Umbilical cord (tissue), 2 donors: ENCODE results near the gene EYA2. TPM values are rescaled to one million over a fixed set of nuclear protein-coding genes. Genes with fewer than 3 reads are reported as not detected.

ENCODE experiments used
- DNase-seq: peaks from one replicate; pipeline ENCODE4 v3.0.0-alpha.2; 2015; ENCODE audit warnings: low spot score
- total RNA-seq: library from RNA; depleted of rRNA; stranded (reverse); fragments of >200 nt; gene quantifications from one replicate; pipeline ENCODE4 v1.2.3, GENCODE V29; 2014; ENCODE audit warnings: low replicate concordance; ENCODE audit not compliant: insufficient read depth

Gene EYA2
- total RNA-seq, 1 donor from 2014 or later, result 2.2 TPM

GRCh38 chr20:47141941-47142773 is 247.5 kb downstream of the EYA2 start:
- no peak for DNase-seq

GRCh38 chr20:47142774-47143170 is 248.1 kb downstream of the EYA2 start:
- DNase-seq, result no peak

- DNase-seq, result no peak
Measured at GRCh38 chr20:47143657-47144056, 249.0 kb downstream of the EYA2 start.

GRCh38 chr20:47144463-47144862 is 249.8 kb downstream of the EYA2 start:
- DNase-seq, result no peak

GRCh38 chr20:47146686-47147085 is 252.0 kb downstream of the EYA2 start:
- DNase-seq, result no peak

- no peak for DNase-seq
Measured at GRCh38 chr20:47148059-47148458, 253.4 kb downstream of the EYA2 start.

GRCh38 chr20:47149939-47150338 is 255.3 kb downstream of the EYA2 start:
- no peak for DNase-seq

- DNase-seq, result peak; percentile 67
Measured at GRCh38 chr20:47150403-47151152, 255.9 kb downstream of the EYA2 start.

- no peak for DNase-seq
Measured at GRCh38 chr20:47152068-47152467, 257.4 kb downstream of the EYA2 start.

- DNase-seq, result no peak
Measured at GRCh38 chr20:47154089-47154488, 259.4 kb downstream of the EYA2 start.

- DNase-seq, result no peak
Measured at GRCh38 chr20:47156301-47157137, 261.9 kb downstream of the EYA2 start.

GRCh38 chr20:47159166-47159565 is 264.5 kb downstream of the EYA2 start:
- no peak for DNase-seq

GRCh38 chr20:47160240-47160639 is 265.6 kb downstream of the EYA2 start:
- DNase-seq, result no peak

- no peak for DNase-seq
Measured at GRCh38 chr20:47160992-47161391, 266.3 kb downstream of the EYA2 start.

GRCh38 chr20:47161411-47161810 is 266.8 kb downstream of the EYA2 start:
- no peak for DNase-seq

GRCh38 chr20:47164140-47164539 is 269.5 kb downstream of the EYA2 start:
- no peak for DNase-seq

- DNase-seq, result no peak
Measured at GRCh38 chr20:47165376-47165865, 270.8 kb downstream of the EYA2 start.

- no peak for DNase-seq
Measured at GRCh38 chr20:47167846-47168245, 273.2 kb downstream of the EYA2 start.

- DNase-seq, result no peak
Measured at GRCh38 chr20:47172579-47172978, 277.9 kb downstream of the EYA2 start.

- no peak for DNase-seq
Measured at GRCh38 chr20:47173596-47174216, 279.1 kb downstream of the EYA2 start.
